K562 (cell line): ENCODE data around the gene TAC3. TPM values are rescaled to one million over a fixed set of nuclear protein-coding genes. Genes with fewer than 3 reads are reported as not detected.
A peak's percentile ranks its signal among the peaks of the same experiment; 100 is the strongest.

Experiments used
- CTBP1 ChIP-seq: fragments of 450-650 bp; IDR thresholded peaks from 2 replicates; pipeline ENCODE4 v1.6.1; 2016; ENCODE audit warnings: borderline replicate concordance
- EP400 ChIP-seq: fragments of 450-650 bp; IDR thresholded peaks from 2 replicates; pipeline ENCODE4 v1.6.1; 2017; ENCODE audit warnings: antibody characterized with exemption, mild to moderate bottlenecking, moderate library complexity
- GATAD2A ChIP-seq: fragments of 450-650 bp; IDR thresholded peaks from 2 replicates; pipeline ENCODE4 v1.6.1; 2017
- L3MBTL2 ChIP-seq: fragments of 450-650 bp; IDR thresholded peaks from 2 replicates; pipeline ENCODE4 v1.6.1; 2016; ENCODE audit warnings: mild to moderate bottlenecking, moderate library complexity
- MBD2 ChIP-seq: sonication (generic); IDR thresholded peaks from 2 replicates; pipeline ENCODE4 v1.6.1; 2016; ENCODE audit warnings: low read depth, borderline replicate concordance
- MNT ChIP-seq, 2 experiments: fragments of 450-650 bp; conservative IDR thresholded peaks; 2 replicates each; pipeline ENCODE4 v1.6.1; 2017; ENCODE audit warnings: mild to moderate bottlenecking in 2 of 2, moderate library complexity in 2 of 2
- NCOA6 ChIP-seq: fragments of 450-650 bp; IDR thresholded peaks from 2 replicates; pipeline ENCODE4 v1.6.1; 2017; ENCODE audit warnings: mild to moderate bottlenecking
- PKNOX1 ChIP-seq: fragments of 450-650 bp; IDR thresholded peaks from 2 replicates; pipeline ENCODE4 v1.6.1; 2016
- POLR2H ChIP-seq: IDR thresholded peaks from 2 replicates; pipeline ENCODE4 v1.6.1; 2016; ENCODE audit warnings: missing genetic modification characterization, low read depth, mild to moderate bottlenecking, control low read depth, missing compliant biosample characterization, moderate library complexity
- RFX5 ChIP-seq: IDR thresholded peaks from 2 replicates; pipeline ENCODE4 v1.6.1; 2011; ENCODE audit warnings: low read depth, mild to moderate bottlenecking, improper control_type of control experiment, low read length
- SMARCA4 ChIP-seq: fragments of 450-650 bp; IDR thresholded peaks from 2 replicates; pipeline ENCODE4 v1.6.1; 2016
- ZEB2 ChIP-seq: fragments of 450-650 bp; IDR thresholded peaks from 2 replicates; pipeline ENCODE4 v1.6.1; 2016
- ZHX1 ChIP-seq: fragments of 150-350 bp; conservative IDR thresholded peaks from 2 replicates; pipeline ENCODE4 v1.6.1; 2014; ENCODE audit warnings: low read length
- polyA plus RNA-seq, 8 experiments: library from polyadenylated mRNA; depleted of rRNA in 4 of 8; stranded (reverse) in 5 of 8; unstranded in 3 of 8; fragments of >200 nt; fragmentation: Nextera tagmentation in 2 of 8; fragmentation: Illumina TruSeq in 1 of 8; extraction: Ambion mirVana in 2 of 8; extraction: Trizol in 1 of 8; gene quantifications; 2 replicates each; pipeline versions ENCODE4 v1.2.1 to v1.2.3, GENCODE V29; 2011 to 2014; ENCODE audit warnings: inconsistent platforms in 1 of 8, missing spikeins in 1 of 8
- total RNA-seq, 7 experiments: library from RNA; depleted of rRNA in 6 of 7; stranded (reverse); fragments of >200 nt in 6 of 7; fragmentation: Illumina TruSeq in 2 of 7; extraction: Trizol in 2 of 7; gene quantifications; 2 replicates each; pipeline versions ENCODE4 v1.2.1 to v1.2.3, GENCODE V29; 2011 to 2021; ENCODE audit warnings: low replicate concordance in 1 of 7

Gene TAC3
- total and polyA plus RNA-seq, 9 of the 15 experiments (the other 6 are each of a cell fraction or from before 2014, with no cell fraction given) = 0.29 to 2.8 (median 1.4) TPM

- TF ChIP-seq MNT (conservative IDR thresholded peaks at IDR 0.05) = peak in 1 of 2 experiments; percentile 43; a peak in 1 of 4 replicates
- TF ChIP-seq GATAD2A = 0 out of 2 replicates have a peak, but pooled peaks have one; percentile 33
- 0 out of 2 replicates have a peak, but pooled peaks have one; percentile 31 for TF ChIP-seq EP400
- TF ChIP-seq RFX5 = no peak
- 0 out of 2 replicates have a peak, but pooled peaks have one; percentile 7 for TF ChIP-seq L3MBTL2
- TF ChIP-seq POLR2H = no peak
- TF ChIP-seq ZHX1 = no peak
- peak; percentile 21 for TF ChIP-seq ZEB2
- TF ChIP-seq SMARCA4 = peak; percentile 60
- TF ChIP-seq NCOA6 = no peak
- no peak for TF ChIP-seq MBD2
- peak; percentile 68; the same call in 1 of the 2 replicates for TF ChIP-seq CTBP1
- TF ChIP-seq PKNOX1 = peak; percentile 35; the same call in 1 of the 2 replicates
Measured at GRCh38 chr12:56991319-56992246, 24.7 kb downstream of the TAC3 start (continued).
